BLaER1 treated with 17β-estradiol and CSF1 and Interleukin-3, amounts not matched to agents 10 nM and 100 nM (cell line): Measurements from ENCODE around the gene KIAA0753.

Source experiments
- H3K27ac ChIP-seq, 11 experiments: shearing (Covaris generic); formaldehyde crosslinking; 2 replicates each; pipeline ENCODE4 v1.8.1; 2022
- H3K27me3 ChIP-seq, 11 experiments: shearing (Covaris generic); formaldehyde crosslinking; 2 replicates each; pipeline ENCODE4 v1.8.1; 2022
- H3K36me3 ChIP-seq, 11 experiments: shearing (Covaris generic); formaldehyde crosslinking; 2 replicates each; pipeline ENCODE4 v1.8.1; 2022
- H3K4me1 ChIP-seq, 10 experiments: shearing (Covaris generic); formaldehyde crosslinking; 2 replicates each; pipeline ENCODE4 v1.8.1; 2022
- H3K4me2 ChIP-seq, 11 experiments: shearing (Covaris generic); formaldehyde crosslinking; 2 replicates each; pipeline ENCODE4 v1.8.1; 2022
- H3K4me3 ChIP-seq, 10 experiments: shearing (Covaris generic); formaldehyde crosslinking; 2 replicates each; pipeline ENCODE4 v1.8.1; 2022
- H3K9ac ChIP-seq, 11 experiments: shearing (Covaris generic); formaldehyde crosslinking; 2 replicates each; pipeline ENCODE4 v1.8.1; 2022
- H3K9me3 ChIP-seq, 11 experiments: shearing (Covaris generic); formaldehyde crosslinking; replicated peaks in 1 of 11; 2 replicates each; pipeline ENCODE4 v1.8.1; 2022
- H4K20me1 ChIP-seq, 11 experiments: shearing (Covaris generic); formaldehyde crosslinking; 2 replicates each; pipeline ENCODE4 v1.8.1; 2022
- Cebpa-rat ChIP-seq, 11 experiments: shearing (Covaris generic); IDR thresholded peaks; 2 replicates each; pipeline ENCODE4 v1.8.1; 2022

The KIAA0753 gene

DNA sequence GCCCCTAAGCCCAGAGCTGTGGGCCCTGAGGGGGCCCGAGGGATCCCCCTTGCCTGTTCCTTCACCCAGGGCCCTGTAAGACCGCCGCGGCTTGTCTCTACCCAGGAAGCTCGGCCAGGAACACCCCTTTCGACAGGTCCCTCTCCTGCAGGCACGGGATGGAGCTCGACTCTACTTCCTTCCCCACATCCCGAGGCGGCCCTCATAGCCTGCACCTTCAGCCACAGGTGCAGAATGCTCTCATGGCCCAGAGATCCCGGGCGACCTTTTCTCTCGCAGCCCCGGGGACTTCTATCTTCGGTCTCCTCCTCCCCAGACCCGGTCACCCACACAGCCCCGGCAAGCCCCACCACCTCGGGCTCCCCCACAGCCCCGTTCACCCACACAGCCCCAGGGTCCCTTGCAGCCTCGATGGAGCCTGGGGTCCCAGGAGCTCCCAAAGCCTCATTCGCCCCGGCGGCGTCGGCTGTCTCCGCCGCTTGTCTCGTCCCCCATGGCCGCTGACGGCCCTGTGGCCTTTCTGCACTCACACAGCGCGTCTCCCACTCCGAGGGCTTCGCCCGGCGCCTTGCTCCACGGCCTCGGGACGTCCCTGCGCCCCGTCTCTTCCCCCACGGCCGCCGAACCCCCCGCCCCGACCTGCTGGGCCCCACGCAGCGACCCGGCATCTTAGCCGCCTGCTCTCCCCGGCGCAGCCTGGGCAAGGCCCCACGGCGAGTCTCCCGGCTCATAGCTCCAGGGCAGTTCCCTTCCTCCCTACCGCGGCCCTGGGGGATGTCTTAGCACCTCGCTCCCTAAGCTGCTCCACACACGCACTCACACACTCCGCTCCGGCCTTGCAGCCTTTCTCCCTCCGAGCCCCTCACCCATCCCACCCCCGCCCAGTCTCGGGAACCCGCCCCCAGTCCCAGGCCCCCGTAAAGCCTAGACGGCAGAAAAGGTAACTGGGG, 650 bp downstream of the KIAA0753 start:
- Histone ChIP-seq H3K9me3 (no peaks in the 10 kb centered on the region), H3K36me3 (peaks cover 24 to 44% (median 35%) of the 10 kb centered on the region in 11 experiments), H3K4me1 (peaks cover 35 to 44% (median 38%) of the 10 kb centered on the region in 10 experiments), H3K27me3 (no peaks in the 10 kb centered on the region), H3K4me2 (peak overlapping the region; percentile 94 to 100 (median 97)), H4K20me1 (peaks cover 0 to 59% (median 38%) of the 10 kb centered on the region in 11 experiments; a peak in 14 of 22 replicates), H3K4me3 (peak overlapping the region; percentile 72 to 97 (median 92)), H3K9ac (peak overlapping the region; percentile 78 to 92 (median 90)), H3K27ac (peak overlapping the region; percentile 73 to 92 (median 88))
- TF ChIP-seq Cebpa-rat (IDR thresholded peaks at IDR 0.05): no peak

DNA sequence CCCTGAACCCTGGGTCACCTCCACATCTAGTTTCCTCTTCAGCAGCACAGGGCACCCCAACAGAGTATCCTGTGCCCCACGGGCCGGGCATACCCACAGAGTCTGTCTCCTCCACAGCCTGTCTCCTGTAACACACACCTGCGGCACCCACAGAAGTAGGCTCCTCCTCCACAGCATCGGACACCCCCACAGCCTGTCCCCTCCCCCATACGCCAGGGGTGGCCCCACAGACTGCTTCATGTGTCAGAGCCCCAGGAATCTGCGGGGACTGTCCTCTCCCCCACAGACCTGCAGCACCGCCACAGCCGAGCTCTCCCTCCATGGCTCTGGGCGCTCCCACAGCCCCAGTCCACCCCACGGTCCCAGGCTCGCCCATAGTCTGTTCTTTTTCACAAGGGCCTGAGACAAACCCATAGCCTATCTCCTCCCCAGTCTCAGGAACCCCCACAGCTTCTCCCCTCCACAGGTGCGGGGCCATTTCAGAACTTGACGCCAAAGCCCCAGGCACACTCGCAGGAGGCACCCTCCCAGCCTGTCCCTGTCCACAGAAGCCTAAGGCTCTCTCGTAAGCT, 1.4 kb downstream of the KIAA0753 start:
- Histone ChIP-seq H3K27me3 (no peaks in the 10 kb centered on the region), H4K20me1 (peaks cover 0 to 53% (median 31%) of the 10 kb centered on the region in 11 experiments; a peak in 14 of 22 replicates), H3K4me1 (peaks cover 35 to 44% (median 38%) of the 10 kb centered on the region in 10 experiments), H3K4me3 (peak overlapping the region; percentile 72 to 97 (median 92)), H3K36me3 (peaks cover 24 to 44% (median 35%) of the 10 kb centered on the region in 11 experiments), H3K27ac (peak overlapping the region; percentile 73 to 92 (median 88); a peak in 21 of 22 replicates), H3K9ac (peak overlapping the region; percentile 78 to 92 (median 90)), H3K9me3 (no peaks in the 10 kb centered on the region), H3K4me2 (peak overlapping the region; percentile 94 to 100 (median 97))
- TF ChIP-seq Cebpa-rat (IDR thresholded peaks at IDR 0.05): no peak

DNA sequence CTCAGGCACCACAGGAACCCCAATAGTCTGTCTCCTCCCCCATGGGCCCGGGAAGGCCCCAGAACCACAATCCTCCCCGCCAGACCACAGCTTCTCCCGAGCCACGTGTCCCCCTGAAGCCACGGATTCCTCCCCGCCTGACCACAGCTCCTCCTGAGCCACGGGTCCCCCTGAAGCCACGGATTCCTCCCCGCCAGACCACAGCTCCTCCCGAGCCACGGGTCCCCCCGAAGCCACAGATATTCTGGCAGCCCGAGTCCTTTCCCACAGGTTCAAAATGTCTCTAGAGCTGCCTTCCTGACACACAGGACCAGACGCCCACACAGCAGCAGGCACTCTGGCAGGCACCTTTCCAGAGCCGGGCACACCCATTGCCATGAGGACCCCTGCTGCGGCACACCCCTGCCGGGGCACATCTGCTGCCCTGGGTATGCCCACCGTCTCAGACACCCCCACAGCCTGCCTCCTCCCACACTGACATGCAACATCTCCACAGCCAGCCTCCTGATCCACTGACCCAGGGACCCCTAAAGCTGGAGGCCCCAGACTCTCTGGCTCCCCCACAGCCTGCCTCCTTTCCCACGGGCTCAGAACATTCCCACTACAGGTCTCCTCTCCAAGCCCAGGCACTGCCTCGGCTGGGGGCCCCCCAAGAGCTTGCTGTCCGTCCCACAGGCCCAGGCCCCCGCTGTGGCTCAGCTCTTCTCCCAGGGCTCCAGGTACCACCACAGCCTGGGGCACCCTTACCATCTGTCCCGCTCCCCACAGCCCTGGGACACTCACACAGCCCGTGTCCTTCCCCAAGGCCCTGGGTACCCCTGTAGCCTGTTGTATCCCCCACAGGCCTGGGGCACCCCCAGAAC, 2.2 kb downstream of the KIAA0753 start:
- peak overlapping the region in 5 of 11 experiments; percentile 11 to 92 (median 91); a peak in 8 of 22 replicates for H3K27ac ChIP-seq
- TF ChIP-seq Cebpa-rat (IDR thresholded peaks at IDR 0.05): no peak
- H3K27me3 ChIP-seq: no peaks in the 10 kb centered on the region
- peak overlapping the region; percentile 94 to 100 (median 97) for H3K4me2 ChIP-seq
- H3K36me3 ChIP-seq: peaks cover 26 to 44% (median 35%) of the 10 kb centered on the region in 11 experiments
- peaks cover 0 to 48% (median 31%) of the 10 kb centered on the region in 11 experiments; a peak in 14 of 22 replicates for H4K20me1 ChIP-seq
- peaks cover 35 to 43% (median 38%) of the 10 kb centered on the region in 10 experiments for H3K4me1 ChIP-seq
- H3K4me3 ChIP-seq: peak overlapping the region in 2 of 10 experiments; percentile 94 to 97; a peak in 3 of 20 replicates
- H3K9ac ChIP-seq: peak overlapping the region; percentile 21 to 92 (median 89); a peak in 21 of 22 replicates
- H3K9me3 ChIP-seq: no peaks in the 10 kb centered on the region

DNA sequence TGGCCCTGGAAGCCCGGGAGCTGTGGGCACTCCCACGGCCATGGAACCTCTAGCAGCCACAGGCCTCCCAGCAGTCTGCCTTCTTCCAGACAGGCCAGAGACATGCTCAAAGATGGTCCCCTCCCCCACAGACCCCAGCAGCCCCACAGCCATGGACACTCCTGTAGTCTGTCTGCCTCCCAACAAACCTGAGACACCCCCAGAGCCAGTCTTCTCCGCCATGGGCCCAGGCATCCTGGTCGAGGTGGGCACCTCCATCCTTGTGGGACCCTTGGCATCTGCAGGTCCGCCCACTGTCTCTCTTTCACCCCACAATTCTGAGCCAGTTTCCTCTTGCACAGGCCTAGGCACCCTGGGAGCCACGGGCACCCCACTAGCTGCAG, 3.1 kb downstream of the KIAA0753 start:
- peak overlapping the region in 1 of 11 experiments; percentile 96; a peak in 2 of 22 replicates for H3K4me2 ChIP-seq
- H4K20me1 ChIP-seq: peaks cover 0 to 43% (median 28%) of the 10 kb centered on the region in 11 experiments; a peak in 14 of 22 replicates
- no peak overlapping the region for H3K27ac ChIP-seq
- peaks cover 27 to 44% (median 35%) of the 10 kb centered on the region in 11 experiments for H3K36me3 ChIP-seq
- no peak for TF ChIP-seq Cebpa-rat (IDR thresholded peaks at IDR 0.05)
- no peak overlapping the region for H3K4me3 ChIP-seq
- no peaks in the 10 kb centered on the region for H3K27me3 ChIP-seq
- no peaks in the 10 kb centered on the region for H3K9me3 ChIP-seq
- H3K4me1 ChIP-seq: peaks cover 31 to 34% (median 32%) of the 10 kb centered on the region in 10 experiments
- H3K9ac ChIP-seq: peak overlapping the region in 4 of 11 experiments; percentile 78 to 92 (median 87); a peak in 4 of 22 replicates

DNA sequence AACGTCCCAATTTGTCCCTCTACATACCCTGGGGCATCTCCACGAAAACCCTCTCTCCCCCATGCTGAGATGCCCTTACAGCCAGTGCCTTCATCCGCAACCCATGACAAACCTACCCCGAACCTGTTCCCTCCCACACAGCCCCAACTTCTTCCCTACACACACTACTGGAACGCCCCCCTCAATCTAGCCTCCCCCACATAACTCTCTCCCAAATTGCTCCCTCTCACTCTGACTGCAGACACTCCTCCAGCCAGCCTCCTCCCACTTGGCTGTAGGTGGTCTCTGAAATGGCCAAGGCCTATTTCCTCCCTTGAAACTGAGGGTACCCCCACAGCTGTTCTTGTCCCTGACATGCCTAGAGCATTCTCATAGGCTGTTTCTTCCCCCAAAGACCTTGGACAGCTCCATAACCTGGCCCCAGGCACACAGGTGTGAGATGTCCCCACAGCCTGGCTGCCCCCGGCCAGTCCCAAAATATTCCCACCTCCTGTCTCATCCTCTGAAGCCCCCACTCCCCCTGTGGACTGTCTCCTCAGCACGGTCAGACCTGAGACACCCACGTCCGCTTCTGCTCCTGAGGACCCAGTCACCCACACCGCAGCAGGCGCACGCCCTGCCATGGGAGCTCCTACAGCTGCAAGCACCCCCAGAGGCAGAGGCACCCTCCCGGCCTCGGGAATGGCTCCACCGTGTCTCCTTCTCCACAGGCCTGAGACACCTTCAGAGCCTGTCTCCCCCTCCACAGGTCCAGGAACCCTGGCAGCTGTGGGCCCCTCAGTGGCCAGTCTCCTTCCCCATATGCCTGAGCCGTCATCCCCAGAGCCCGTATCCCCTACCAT, 3.7 kb downstream of the KIAA0753 start:
- no peak for TF ChIP-seq Cebpa-rat (IDR thresholded peaks at IDR 0.05)
- Histone ChIP-seq H4K20me1 (peaks cover 0 to 37% (median 28%) of the 10 kb centered on the region in 11 experiments; a peak in 15 of 22 replicates), H3K4me2 (no peak overlapping the region), H3K4me1 (peaks cover 24 to 28% (median 26%) of the 10 kb centered on the region in 10 experiments), H3K27me3 (no peaks in the 10 kb centered on the region), H3K4me3 (no peak overlapping the region), H3K36me3 (peaks cover 32 to 49% (median 36%) of the 10 kb centered on the region in 11 experiments), H3K9me3 (no peaks in the 10 kb centered on the region), H3K27ac (no peak overlapping the region), H3K9ac (no peak overlapping the region)

DNA sequence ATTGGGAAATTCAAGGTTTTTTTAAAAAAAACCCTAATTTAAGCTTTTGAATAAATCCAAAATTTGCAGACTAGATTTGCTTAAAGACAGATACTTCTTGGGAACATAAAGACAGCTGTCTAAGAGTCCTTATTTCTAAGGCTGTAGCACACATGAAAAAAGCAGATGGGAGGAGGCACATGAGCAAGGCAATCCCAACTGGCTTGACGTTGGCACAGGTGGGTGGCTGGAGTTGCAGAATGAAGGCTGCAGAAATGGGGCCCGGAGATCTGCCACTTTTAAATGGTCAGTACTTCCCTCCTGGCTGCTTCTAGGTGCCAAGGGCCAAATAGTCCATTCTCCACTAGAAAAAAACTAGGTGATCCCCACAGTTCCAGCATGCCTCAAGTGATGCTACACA, 4.4 kb downstream of the KIAA0753 start:
- H3K4me2 ChIP-seq: no peak overlapping the region
- H4K20me1 ChIP-seq: peaks cover 0 to 36% (median 27%) of the 10 kb centered on the region in 11 experiments; a peak in 15 of 22 replicates
- H3K9me3 ChIP-seq: no peaks in the 10 kb centered on the region
- H3K4me1 ChIP-seq: peaks cover 18 to 28% (median 22%) of the 10 kb centered on the region in 10 experiments
- no peak overlapping the region for H3K4me3 ChIP-seq
- peaks cover 39 to 56% (median 43%) of the 10 kb centered on the region in 11 experiments for H3K36me3 ChIP-seq
- no peak overlapping the region for H3K9ac ChIP-seq
- H3K27me3 ChIP-seq: no peaks in the 10 kb centered on the region
- TF ChIP-seq Cebpa-rat (IDR thresholded peaks at IDR 0.05): no peak
- no peak overlapping the region for H3K27ac ChIP-seq

DNA sequence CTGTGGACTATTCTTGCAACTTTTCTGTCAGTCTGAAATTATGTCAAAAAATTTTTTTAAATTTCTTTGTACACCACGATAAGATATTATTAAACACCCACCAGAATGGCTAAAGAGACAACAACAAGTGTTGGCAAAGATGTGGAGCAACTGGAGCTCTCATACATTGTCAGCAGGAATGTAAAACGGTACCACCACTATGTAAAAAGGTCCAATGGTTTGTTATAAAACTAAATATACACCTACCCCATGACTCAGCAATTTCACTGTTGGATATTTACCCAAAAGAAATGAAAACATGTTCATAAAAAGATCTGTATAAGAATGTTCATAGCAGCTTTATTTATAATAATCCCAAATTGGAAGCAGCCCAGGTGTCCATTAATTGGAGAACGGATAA, 7.2 kb downstream of the KIAA0753 start:
- H4K20me1 ChIP-seq: peaks cover 0 to 41% (median 19%) of the 10 kb centered on the region in 11 experiments; a peak in 15 of 22 replicates
- peaks cover 3 to 14% (median 7%) of the 10 kb centered on the region in 10 experiments; a peak in 19 of 20 replicates for H3K4me1 ChIP-seq
- no peak overlapping the region for H3K4me3 ChIP-seq
- H3K9ac ChIP-seq: no peak overlapping the region
- no peaks in the 10 kb centered on the region for H3K27me3 ChIP-seq
- H3K9me3 ChIP-seq: no peaks in the 10 kb centered on the region
- no peak overlapping the region for H3K27ac ChIP-seq
- peaks cover 59 to 83% (median 71%) of the 10 kb centered on the region in 11 experiments for H3K36me3 ChIP-seq
- no peak for TF ChIP-seq Cebpa-rat (IDR thresholded peaks at IDR 0.05)
- no peak overlapping the region for H3K4me2 ChIP-seq
